Measurements from ENCODE around the gene SLCO4A1. TPM values are rescaled to one million over a fixed set of nuclear protein-coding genes. Genes with fewer than 3 reads are reported as not detected.

Gene SLCO4A1
- total RNA-seq, 1 donor, result under 0.01 TPM

GRCh38 chr20:62699296-62699695 lies 57.0 kb downstream of the SLCO4A1 start:
- no peak overlapping the region for H3K4me3 ChIP-seq (ENCODE audit: insufficient read depth, low read length)
- H4K20me1 ChIP-seq (ENCODE audit: insufficient read depth, low read length), result no peaks in the 10 kb centered on the region
- no peak overlapping the region for H3K4me2 ChIP-seq (ENCODE audit: insufficient read depth, low read length)
- peaks cover 8% of the 10 kb centered on the region for H3K4me1 ChIP-seq (ENCODE audit: insufficient read depth, low read length)
- H3K36me3 ChIP-seq (ENCODE audit: insufficient read depth, low read length), result no peaks in the 10 kb centered on the region
- DNase-seq (ENCODE audit: insufficient read length, low spot score, missing footprints), result no peak
- H3K9me3 ChIP-seq (ENCODE audit: low read depth, low read length), result no peaks in the 10 kb centered on the region
- TF ChIP-seq CTCF (IDR thresholded peaks at IDR 0.05; ENCODE audit: extremely low read depth, low read depth, low read length), result no peak
- no peak overlapping the region for H3K27ac ChIP-seq (ENCODE audit: low read depth, low read length)
- H3K79me2 ChIP-seq (ENCODE audit: insufficient read depth, low read length), result no peaks in the 10 kb centered on the region
- no peak overlapping the region for H2AFZ ChIP-seq (ENCODE audit: low read length)
- H3K27me3 ChIP-seq (ENCODE audit: insufficient read depth, low read length), result peaks cover 31% of the 10 kb centered on the region

- H3K4me3 ChIP-seq (ENCODE audit: insufficient read depth, low read length), result no peak overlapping the region
- peaks cover 31% of the 10 kb centered on the region for H3K27me3 ChIP-seq (ENCODE audit: insufficient read depth, low read length)
- H3K4me2 ChIP-seq (ENCODE audit: insufficient read depth, low read length), result no peak overlapping the region
- no peak overlapping the region for H2AFZ ChIP-seq (ENCODE audit: low read length)
- H4K20me1 ChIP-seq (ENCODE audit: insufficient read depth, low read length), result no peaks in the 10 kb centered on the region
- no peaks in the 10 kb centered on the region for H3K79me2 ChIP-seq (ENCODE audit: insufficient read depth, low read length)
- no peak for TF ChIP-seq CTCF (IDR thresholded peaks at IDR 0.05; ENCODE audit: extremely low read depth, low read depth, low read length)
- no peak overlapping the region for H3K27ac ChIP-seq (ENCODE audit: low read depth, low read length)
- DNase-seq (ENCODE audit: insufficient read length, low spot score, missing footprints), result no peak
- no peaks in the 10 kb centered on the region for H3K9me3 ChIP-seq (ENCODE audit: low read depth, low read length)
- H3K4me1 ChIP-seq (ENCODE audit: insufficient read depth, low read length), result peaks cover 13% of the 10 kb centered on the region
- no peaks in the 10 kb centered on the region for H3K36me3 ChIP-seq (ENCODE audit: insufficient read depth, low read length)
These were observed 57.4 kb downstream of the SLCO4A1 start for GRCh38 chr20:62699741-62700140.

- no peaks in the 10 kb centered on the region for H3K79me2 ChIP-seq (ENCODE audit: insufficient read depth, low read length)
- peaks cover 16% of the 10 kb centered on the region for H3K4me1 ChIP-seq (ENCODE audit: insufficient read depth, low read length)
- no peak for DNase-seq (ENCODE audit: insufficient read length, low spot score, missing footprints)
- no peak overlapping the region for H3K4me2 ChIP-seq (ENCODE audit: insufficient read depth, low read length)
- H2AFZ ChIP-seq (ENCODE audit: low read length), result no peak overlapping the region
- no peaks in the 10 kb centered on the region for H3K36me3 ChIP-seq (ENCODE audit: insufficient read depth, low read length)
- H4K20me1 ChIP-seq (ENCODE audit: insufficient read depth, low read length), result no peaks in the 10 kb centered on the region
- H3K9me3 ChIP-seq (ENCODE audit: low read depth, low read length), result no peaks in the 10 kb centered on the region
- TF ChIP-seq CTCF (IDR thresholded peaks at IDR 0.05; ENCODE audit: extremely low read depth, low read depth, low read length), result no peak
- H3K27ac ChIP-seq (ENCODE audit: low read depth, low read length), result no peak overlapping the region
- peaks cover 26% of the 10 kb centered on the region for H3K27me3 ChIP-seq (ENCODE audit: insufficient read depth, low read length)
- no peak overlapping the region for H3K4me3 ChIP-seq (ENCODE audit: insufficient read depth, low read length)
These were observed 58.1 kb downstream of the SLCO4A1 start for GRCh38 chr20:62700261-62700930.

GRCh38 chr20:62701161-62702012 lies 59.1 kb downstream of the SLCO4A1 start:
- H2AFZ ChIP-seq (ENCODE audit: low read length), result no peak overlapping the region
- H3K27ac ChIP-seq (ENCODE audit: low read depth, low read length), result no peak overlapping the region

More at GRCh38 chr20:62701161-62702012, 59.1 kb downstream of the SLCO4A1 start:
- Histone ChIP-seq H3K4me3 (ENCODE audit: insufficient read depth, low read length) (no peak overlapping the region), H3K27me3 (ENCODE audit: insufficient read depth, low read length) (peaks cover 22% of the 10 kb centered on the region), H3K4me1 (ENCODE audit: insufficient read depth, low read length) (peaks cover 16% of the 10 kb centered on the region), H3K36me3 (ENCODE audit: insufficient read depth, low read length) (no peaks in the 10 kb centered on the region), H3K4me2 (ENCODE audit: insufficient read depth, low read length) (no peak overlapping the region), H3K9me3 (ENCODE audit: low read depth, low read length) (no peaks in the 10 kb centered on the region), H4K20me1 (ENCODE audit: insufficient read depth, low read length) (no peaks in the 10 kb centered on the region), H3K79me2 (ENCODE audit: insufficient read depth, low read length) (no peaks in the 10 kb centered on the region)
- DNase-seq (ENCODE audit: insufficient read length, low spot score, missing footprints), result peak; percentile 82
- TF ChIP-seq CTCF (IDR thresholded peaks at IDR 0.05; ENCODE audit: extremely low read depth, low read depth, low read length), result no peak
